Cerebellar cortex (tissue), 1 donor: ENCODE data around the gene TMEM132E.

Experiments used
- DNase-seq: peaks from one replicate; pipeline ENCODE4 v3.0.0-alpha.2; 2015; ENCODE audit warnings: low spot score

Gene TMEM132E

DNA sequence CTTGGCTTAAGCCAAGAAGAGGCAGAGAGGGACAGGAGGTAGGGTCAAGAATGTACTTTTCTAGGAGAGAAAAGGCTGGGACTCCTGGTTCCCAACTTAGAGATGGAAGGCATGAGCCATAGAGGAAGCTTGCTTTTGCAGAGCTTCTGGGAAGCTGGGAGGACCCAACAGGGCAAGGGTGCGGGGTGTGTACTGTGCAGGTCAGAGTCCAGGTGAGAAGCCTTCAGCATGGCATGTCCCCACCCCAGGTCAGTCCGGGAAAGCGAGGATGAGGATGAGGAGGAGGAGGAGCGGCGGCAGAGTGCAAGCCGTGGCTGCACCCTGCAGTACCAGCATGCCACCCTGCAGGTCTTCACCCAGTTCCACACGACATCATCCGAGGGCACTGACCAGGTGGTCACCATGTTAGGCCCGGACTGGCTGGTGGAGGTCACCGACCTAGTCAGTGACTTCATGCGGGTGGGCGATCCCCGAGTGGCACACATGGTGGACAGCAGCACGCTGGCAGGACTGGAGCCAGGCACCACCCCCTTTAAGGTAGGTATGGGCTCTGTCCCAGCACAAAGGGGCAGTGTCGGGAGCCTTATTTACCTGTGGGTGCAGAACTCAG, 55.3 kb downstream of the TMEM132E start:
- no peak for DNase-seq

DNA sequence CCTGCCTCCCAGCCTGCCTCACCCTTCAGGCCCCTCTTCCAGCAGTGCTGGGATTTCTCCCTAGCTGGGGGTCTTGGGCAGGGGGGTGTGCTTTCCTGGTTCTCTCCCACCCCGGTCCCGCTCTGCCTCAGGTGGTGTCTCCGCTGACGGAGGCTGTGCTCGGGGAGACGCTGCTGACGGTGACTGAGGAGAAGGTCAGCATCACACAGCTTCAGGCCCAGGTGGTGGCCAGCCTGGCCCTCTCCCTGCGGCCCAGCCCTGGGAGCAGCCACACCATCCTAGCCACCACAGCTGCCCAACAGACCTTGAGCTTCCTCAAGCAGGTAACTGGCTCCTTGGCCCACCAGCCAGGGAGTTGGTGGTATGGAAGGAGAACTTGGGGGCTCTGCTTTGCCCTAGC, 56.5 kb downstream of the TMEM132E start:
- DNase-seq, result no peak

DNA sequence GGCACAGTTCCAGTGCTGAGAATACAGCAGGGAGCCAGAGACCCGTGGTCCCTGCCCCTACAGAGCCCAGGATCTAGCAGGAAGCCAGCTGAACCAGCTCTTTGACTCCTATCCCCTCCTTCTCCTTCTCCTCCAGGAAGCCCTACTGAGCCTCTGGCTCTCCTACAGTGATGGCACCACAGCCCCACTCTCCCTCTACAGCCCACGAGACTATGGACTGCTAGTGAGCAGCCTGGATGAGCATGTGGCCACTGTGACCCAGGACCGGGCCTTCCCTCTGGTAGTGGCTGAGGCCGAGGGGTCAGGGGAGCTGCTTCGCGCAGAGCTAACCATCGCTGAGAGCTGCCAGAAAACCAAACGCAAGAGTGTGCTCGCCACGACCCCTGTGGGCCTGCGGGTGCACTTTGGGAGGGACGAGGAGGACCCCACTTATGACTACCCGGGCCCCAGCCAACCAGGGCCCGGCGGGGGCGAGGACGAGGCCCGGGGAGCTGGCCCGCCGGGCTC, 57.7 kb downstream of the TMEM132E start:
- no peak for DNase-seq

DNA sequence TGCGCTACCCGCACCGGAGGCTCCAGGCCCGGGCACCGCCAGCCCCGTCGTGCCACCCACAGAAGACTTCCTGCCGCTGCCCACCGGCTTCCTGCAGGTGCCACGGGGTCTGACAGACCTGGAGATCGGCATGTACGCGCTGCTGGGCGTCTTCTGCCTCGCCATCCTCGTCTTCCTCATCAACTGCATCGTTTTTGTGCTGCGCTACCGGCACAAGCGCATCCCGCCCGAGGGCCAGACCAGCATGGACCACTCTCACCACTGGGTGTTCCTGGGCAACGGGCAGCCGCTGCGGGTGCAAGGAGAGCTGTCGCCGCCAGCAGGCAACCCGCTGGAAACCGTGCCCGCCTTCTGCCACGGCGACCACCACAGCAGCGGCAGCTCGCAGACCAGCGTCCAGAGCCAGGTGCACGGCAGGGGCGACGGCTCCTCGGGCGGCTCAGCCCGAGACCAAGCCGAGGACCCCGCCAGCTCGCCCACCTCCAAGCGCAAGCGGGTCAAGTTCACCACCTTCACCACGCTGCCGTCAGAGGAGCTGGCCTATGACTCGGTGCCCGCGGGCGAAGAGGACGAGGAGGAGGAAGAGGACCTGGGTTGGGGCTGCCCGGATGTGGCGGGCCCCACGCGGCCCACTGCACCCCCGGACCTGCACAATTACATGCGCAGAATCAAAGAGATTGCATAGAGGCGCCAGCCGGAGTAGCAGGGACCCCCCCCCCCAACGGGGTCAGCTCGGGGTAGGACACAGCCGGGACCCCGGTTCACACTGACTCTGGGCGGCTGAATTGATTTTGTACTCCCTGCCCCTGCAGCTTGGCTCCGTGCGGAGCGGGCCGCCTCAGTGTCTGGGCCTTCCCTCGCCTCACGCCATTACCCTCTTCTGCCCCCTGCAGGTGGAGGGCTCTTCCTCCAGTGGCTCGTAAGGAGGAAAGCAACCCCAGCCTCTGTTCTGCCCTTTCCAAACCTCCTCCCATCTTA, 58.5 kb downstream of the TMEM132E start:
- peak; percentile 47 for DNase-seq

DNA sequence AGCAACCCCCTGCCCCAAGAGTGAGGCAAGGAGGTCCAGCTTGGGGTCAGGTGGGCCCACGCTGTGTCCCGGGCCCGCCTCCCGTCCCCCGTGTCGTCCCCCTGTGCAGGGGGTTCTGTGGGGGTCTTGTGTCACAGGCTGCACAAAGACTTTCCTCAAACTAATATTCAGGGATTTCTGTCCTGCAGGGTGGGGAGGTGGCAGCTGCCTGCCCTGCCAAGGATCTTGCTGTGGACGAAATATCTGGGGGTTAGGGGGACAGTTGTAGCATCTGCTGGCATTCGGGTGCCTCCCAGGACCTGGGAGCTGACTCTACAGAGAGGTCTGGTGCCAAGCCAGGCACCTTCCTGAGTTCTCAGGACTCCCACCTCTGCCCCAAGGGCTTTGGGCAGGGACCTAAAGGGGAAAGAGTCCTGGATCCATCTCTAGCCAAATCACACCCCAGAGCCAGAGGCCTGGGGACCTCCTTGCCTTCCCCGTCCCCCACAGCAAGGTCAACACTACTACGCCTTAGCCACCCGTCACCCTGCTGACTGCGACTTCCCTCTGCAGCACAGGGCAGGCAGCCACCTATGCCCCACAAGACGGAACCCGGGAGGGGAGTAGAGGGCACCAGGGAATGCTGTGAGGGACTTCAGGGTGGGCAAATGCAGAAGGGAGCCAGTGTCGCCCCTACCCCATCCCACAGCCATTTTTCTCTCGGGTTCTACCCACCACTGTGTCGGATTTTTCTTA, 59.3 kb downstream of the TMEM132E start:
- DNase-seq, result no peak

DNA sequence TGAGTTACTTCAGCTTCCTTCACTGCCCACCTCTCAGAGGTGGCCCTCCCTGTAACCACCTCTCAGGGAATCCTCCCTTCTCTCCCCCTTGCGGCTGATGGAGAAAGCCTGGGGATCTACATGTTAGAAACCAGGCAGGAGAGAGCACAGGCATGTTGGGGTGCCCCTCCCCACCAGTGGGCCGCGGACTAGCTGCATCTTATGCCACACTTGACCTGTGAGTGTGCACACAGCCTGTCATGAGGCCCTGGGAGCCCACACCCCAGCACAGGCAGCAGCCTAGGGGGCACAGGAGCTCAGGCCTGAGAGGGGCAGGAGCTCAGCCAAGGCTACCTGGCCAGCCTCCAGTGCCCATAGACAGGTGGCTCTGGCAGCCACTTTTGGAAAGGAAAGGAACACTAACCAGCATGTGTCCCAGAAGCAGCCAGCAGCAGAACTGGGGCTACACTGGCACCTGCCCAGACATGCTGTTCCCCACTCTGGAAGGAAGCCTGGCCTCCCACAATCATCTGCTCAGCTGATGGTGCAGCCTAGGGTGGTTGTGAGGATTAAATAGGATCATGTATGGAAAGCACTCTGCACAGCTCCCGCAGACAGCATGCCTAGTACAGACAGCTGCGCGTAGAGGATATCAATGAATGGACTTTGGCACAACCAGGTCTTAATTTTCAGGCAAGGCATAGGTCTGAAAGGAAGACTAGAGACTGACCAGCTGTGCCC, 60.5 kb downstream of the TMEM132E start:
- peak; percentile 94 for DNase-seq

DNA sequence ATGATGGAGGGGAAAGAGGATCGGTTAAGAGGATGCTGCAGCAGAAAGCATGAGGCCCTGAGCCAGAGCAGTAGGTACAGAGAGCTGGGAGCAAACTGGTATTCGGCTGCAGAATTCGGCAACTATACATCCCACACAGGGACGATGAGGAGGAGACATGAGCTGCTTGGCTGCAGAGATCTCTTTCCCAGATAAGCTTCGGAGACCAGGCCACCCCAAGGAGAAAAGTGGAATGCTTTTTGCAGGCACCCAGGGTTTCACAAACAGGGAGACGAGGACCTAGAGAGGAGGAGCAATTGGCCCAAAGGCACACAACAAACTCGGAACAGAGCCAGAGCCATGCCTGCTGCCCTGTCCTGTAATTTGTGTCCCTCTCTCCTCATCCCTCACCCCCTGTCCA, 62.0 kb downstream of the TMEM132E start:
- DNase-seq, result peak; percentile 42

DNA sequence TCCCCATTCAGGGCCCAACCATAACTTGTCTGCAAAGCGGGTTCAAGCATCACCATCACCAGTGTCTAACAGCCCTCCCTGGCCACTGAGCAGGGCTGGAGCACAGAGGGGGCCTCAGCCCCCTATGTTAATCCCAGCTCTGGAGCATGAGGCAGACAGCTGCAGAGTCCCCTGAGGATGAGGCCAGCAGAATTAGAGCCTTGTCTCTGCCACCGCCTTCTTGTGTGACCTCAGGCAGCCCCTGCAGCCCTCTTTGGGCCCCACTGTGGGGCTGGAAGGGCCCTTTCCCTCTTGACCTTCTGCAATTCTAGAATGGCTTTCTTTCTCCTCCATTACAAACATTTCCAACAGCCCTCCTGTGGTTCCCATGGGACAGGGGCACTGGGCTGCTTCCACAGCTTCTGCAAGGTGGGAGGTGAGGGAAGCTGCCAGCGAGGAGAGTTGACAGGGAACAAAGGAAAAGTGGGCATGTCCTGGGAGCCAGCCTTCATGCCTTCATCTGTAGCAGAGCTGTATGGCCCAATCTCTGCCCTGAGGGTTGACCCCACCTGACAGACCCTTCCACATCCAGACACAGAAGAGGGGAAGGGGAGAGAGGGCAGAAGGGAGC, 65.7 kb downstream of the TMEM132E start:
- DNase-seq, result no peak

DNA sequence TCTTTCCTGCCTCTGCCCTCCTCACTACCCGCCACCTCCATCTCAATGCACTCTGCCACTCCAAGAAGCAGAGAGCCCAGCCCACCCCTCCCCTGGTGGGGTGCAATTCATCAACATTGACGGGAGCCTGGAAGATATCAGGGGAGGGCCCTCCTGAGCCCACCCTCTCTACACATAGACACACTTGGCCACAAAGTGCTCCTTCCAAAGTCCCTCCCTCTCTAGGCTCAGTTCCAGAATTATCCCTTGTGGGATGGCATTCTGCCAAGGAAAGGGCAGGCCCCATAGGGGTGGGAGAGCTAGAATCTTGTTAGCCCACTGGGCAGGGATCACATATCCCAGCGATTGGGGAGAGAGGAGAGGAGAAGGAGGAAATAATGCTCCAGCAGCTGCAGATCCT, 66.2 kb downstream of the TMEM132E start:
- no peak for DNase-seq

DNA sequence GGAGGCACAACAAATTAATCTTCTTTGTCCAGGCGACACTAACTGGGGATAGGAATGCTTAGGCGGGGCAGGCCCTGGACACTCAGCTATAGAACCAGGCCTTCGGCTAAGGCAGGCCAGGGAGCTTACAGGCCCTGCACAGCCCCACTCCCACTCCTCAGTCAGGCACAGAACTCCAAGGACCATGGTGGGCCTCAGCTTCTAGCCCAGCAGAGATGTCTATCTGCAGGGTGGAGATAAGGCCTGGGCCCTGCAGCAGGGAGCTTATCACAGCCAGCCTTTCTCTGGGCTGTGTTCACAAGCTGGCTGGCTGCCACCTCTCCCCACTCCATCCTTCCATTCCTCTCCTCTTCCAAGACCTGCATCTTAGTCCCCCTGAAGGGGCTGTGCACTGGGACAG, 68.1 kb downstream of the TMEM132E start:
- peak; percentile 22 for DNase-seq

DNA sequence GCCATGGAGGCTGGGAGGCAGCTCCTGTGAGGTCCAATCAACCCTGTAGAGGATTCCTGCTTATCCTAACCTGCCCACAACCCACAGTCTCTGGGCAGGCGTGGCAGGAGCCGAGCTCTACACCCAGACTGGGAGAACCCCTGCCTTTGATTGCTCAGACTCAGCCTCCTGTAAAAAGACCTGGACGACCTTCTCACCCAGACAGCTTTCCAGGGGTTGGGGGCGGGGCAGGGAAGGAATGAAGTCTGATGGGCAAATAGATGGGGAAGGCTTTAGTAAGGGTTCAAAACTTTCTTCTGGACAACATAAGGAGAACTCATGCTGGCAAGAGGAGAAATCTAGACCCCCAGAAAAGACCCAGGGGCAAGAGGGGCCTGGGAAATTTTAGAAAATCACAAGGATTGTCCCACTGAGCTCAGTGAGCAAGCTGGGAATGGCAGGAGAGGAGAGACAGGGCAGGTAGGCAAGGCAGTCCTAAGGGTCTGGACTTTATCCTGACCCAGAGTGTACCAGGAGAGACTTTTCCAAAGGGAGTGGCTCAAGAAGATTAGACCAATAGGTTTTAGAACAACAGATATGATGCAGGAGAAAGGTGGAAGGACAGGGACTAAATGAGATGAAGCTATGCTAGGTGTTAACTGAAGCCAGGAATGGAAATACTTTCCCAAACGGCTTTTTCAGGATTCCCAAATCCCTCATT, 70.8 kb downstream of the TMEM132E start:
- no peak for DNase-seq

DNA sequence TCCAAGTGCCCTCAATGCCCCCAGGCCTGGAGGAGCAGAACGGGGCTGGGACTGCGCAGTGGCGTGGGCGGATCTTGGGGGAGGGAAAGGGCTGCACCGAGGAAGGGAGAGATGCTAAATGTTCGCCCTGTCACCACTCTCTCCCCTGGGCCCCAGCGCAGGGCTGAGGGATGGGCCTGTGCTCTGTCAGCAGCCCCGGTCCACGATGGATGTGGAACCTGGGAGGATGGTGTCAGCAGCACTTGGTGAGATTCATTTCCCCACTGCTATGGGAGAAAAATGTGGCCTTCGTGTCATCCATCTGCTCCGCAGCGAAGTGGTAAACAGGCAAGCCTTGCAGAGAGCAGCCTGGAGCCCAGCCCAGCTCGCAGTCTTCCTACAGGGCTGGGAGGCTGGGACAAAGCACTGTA, 72.0 kb downstream of the TMEM132E start:
- DNase-seq, result peak; percentile 74

DNA sequence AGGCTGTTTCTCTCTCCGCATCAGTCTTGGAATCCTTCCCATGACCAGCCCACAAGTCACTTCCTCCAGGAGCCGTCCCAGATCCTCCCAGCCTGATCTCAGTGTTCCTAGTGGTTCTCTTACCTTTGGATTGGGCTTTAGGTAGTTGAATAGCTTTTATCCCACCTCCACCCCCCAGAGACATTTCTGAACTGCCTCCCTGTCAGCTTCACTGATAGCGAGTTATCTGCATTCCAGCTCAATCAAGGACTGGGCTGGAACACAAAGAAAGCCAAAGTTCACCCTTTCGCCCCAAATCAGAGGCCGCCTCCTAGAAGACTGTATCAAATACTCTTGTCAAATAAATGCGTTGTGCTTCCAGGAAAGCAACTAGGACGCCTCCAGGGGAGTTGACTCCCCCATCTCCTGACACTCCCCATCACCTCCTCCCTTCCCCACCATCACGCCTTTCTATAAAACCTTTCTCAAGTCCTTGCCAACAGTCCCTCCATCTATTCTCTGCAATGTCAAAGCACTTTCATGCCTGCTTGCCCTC, 72.7 kb downstream of the TMEM132E start:
- DNase-seq, result no peak

DNA sequence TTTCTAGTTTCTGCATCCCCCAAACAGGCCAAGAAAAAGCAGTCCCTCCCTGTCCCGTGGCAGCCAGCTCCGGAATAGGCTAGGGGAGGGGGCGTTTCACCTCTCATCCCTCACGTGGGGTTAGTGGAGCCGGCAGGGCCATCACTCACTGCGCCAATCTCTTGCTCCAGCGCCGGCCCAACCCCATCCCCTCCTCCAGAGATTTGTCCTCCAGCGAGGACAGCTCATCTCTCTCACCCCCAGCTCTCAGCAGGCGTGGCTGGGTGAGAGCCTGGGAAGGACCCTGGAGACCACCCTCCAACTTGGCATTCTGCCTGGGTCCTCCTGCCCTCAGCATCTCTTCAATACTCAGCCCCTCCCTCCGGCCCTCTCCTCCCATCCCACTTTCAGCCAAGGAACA, 74.1 kb downstream of the TMEM132E start:
- DNase-seq, result no peak

DNA sequence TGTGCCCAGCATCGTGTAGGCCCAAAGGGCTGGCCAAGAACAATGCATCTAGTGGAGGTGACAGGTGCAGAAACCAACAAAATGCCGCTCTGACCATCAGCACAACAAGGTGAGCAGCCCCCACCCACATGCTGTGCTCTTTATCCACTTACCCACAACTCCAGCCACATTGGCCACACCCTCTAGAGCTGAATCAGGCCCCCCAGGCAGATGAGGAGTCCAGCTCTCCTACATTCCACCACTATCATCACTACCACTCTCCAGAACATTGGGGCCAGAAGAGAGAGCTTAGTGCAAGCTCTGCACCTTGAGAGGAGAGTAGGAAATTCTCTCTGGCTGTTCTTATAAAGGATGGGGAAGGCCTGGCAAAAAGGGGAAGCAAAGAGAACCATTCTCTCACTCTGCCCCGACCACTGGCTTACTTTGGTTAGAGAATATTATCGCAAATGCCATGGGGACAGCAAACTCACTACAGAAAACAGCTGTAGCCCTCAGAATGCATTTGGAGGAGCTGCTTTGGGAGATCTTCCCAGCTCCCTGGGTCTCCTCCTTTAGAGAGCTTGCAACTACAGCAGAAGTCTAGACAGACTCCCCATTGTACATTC, 75.0 kb downstream of the TMEM132E start:
- DNase-seq, result no peak

DNA sequence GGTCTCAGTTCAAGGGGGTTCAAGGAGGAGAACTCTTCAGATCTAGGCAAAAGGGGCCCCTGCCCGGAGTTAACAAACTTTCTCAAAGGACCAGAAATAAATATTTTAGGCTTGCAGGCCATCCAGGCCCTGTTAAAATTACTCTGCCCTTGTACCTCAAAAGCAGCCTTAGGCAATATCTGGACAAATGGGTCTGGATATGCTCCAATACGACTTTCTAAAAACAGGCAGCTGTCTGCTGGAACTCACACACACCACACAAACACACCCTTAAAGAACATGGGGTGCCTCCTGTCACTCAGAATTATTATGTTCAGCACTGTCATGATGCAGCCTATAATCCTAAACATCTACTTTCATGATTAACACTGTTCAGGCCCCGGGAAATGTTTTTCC, 75.5 kb downstream of the TMEM132E start:
- no peak for DNase-seq

DNA sequence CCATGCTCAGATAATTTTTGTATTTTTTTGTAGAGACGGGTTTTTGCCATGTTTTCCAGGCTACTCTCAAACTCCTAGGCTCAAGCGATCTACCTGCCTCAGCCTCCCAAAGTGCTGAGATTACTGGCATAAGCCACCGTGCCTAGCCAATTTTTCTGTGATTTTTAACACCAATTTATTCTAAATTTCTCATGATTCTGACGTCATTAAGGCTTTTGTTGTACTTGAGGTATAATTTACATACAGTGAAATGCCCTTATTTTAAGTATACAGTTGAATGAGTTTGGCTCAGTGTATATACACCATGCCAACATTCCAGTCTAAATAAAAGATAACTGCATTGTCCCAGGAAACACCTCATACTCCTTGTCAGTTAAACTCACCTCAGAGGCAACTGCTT, 77.4 kb downstream of the TMEM132E start:
- DNase-seq, result no peak

DNA sequence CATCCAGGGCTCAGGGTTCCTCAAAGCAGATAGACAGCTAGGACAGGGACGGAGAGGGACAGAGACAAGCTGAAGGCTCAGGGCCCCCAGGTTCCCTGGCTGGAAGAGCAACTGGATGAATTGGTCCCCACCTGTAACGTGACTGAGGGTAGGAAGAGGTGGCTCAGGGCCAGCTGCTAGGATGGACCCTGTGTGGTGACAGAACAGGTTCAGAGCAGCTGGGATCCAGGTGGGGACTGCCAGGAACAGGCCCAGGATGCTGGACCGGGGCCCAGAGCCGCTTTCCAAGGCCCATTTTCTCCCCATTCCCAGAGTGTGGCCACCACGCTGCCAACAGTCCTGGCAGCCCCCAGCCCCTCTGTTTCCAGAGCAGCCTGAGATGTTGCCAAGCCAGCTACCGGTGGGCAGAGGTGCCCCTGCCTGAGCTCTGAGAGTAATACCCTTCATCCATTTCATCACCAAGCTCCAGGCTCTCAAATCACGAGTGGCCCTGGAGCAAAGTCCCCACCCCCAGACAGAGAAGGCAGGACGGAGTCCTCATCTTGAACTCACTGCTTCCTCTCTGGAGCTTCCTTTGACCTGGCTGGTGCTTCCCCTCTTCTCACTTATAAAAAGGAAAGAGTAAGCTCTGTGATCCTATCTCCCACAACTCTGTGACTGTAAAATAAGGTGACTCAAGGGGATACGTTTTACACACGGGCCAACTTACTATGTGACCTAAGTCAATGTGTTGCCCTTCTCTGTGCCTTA, 79.6 kb downstream of the TMEM132E start:
- DNase-seq, result peak; percentile 62

DNA sequence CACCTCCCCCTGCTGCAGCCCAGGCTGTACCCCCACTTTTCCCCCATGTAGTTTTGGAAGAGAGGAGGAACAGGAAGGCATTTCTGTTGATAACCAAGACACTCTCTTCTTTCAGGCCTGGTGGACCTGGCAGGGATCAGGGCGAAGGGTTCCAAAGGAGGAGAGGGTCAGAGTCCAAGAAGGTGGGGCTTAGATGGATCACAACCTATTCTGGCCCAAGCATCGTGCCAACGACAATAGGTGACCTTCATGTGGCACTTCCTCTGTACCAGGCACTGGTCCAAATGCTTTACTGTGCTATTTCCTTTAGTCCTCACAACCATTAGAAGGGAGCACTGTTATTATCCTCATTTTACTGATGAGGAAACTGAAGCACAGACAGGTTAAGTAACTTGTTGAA, 84.3 kb downstream of the TMEM132E start:
- no peak for DNase-seq
